GM19438 (cell line): ENCODE measurements around the gene HPCAL4.

Experiments used
- ATAC-seq: cut with Tn5 transposase; IDR thresholded peaks from one replicate; pipeline ENCODE4 v1.9.1; 2021; ENCODE audit warnings: low read depth; ENCODE audit not compliant: unreplicated experiment

Gene HPCAL4

GRCh38 chr1:39653546-39654031 lies 37.6 kb downstream of the HPCAL4 start:
- ATAC-seq: no peak

- ATAC-seq: no peak
Measured at GRCh38 chr1:39652554-39652953, 38.7 kb downstream of the HPCAL4 start.

- no peak for ATAC-seq
Measured at GRCh38 chr1:39652105-39652504, 39.1 kb downstream of the HPCAL4 start.

GRCh38 chr1:39650431-39650830 lies 40.8 kb downstream of the HPCAL4 start:
- ATAC-seq: no peak

GRCh38 chr1:39649636-39650185 lies 41.5 kb downstream of the HPCAL4 start:
- ATAC-seq: no peak

GRCh38 chr1:39648496-39648895 lies 42.7 kb downstream of the HPCAL4 start:
- ATAC-seq: no peak

- ATAC-seq: no peak
Measured at GRCh38 chr1:39647247-39647646, 44.0 kb downstream of the HPCAL4 start.

- ATAC-seq: no peak
Measured at GRCh38 chr1:39646232-39647081, 44.8 kb downstream of the HPCAL4 start.

GRCh38 chr1:39645411-39646043 lies 45.7 kb downstream of the HPCAL4 start:
- ATAC-seq: no peak

- no peak for ATAC-seq
Measured at GRCh38 chr1:39643705-39644104, 47.5 kb downstream of the HPCAL4 start.

- ATAC-seq: no peak
Measured at GRCh38 chr1:39642796-39643195, 48.4 kb downstream of the HPCAL4 start.

GRCh38 chr1:39640861-39641260 lies 50.4 kb downstream of the HPCAL4 start:
- no peak for ATAC-seq

GRCh38 chr1:39639305-39640130 lies 51.7 kb downstream of the HPCAL4 start, which contains the start of gene HEYL:
Gene HEYL (minus strand): TSS chr1:39639643. CDS start chr1:39639625, 18 bp downstream.
- peak; percentile 58 for ATAC-seq

GRCh38 chr1:39638965-39639304 lies 52.3 kb downstream of the HPCAL4 start:
- no peak for ATAC-seq

GRCh38 chr1:39637361-39637760 lies 53.9 kb downstream of the HPCAL4 start:
- no peak for ATAC-seq

- no peak for ATAC-seq
Measured at GRCh38 chr1:39635871-39636210, 55.4 kb downstream of the HPCAL4 start.

- no peak for ATAC-seq
Measured at GRCh38 chr1:39635205-39635870, 55.9 kb downstream of the HPCAL4 start.

GRCh38 chr1:39633422-39633821 lies 57.8 kb downstream of the HPCAL4 start:
- ATAC-seq: no peak

GRCh38 chr1:39632682-39633417 lies 58.4 kb downstream of the HPCAL4 start:
- ATAC-seq: no peak

- no peak for ATAC-seq
Measured at GRCh38 chr1:39632323-39632681, 58.9 kb downstream of the HPCAL4 start.
